Measurements from ENCODE around the gene FOLR2.
"Not testable (repeated sequence)": the region's sequence is repeated elsewhere in the genome, so short reads cannot be mapped to it uniquely, and the experiment has no call there.

Gene FOLR2

GRCh38 chr11:72243173-72244059, 26.8 kb downstream of the FOLR2 start:
- DNase-seq, result peak; percentile 52

GRCh38 chr11:72244060-72244360, 27.4 kb downstream of the FOLR2 start, which contains the start of gene PHOX2A:
Gene PHOX2A (minus strand): TSS chr11:72244176. CDS start chr11:72244004, 172 bp downstream.
- peak; percentile 60 for DNase-seq

DNA sequence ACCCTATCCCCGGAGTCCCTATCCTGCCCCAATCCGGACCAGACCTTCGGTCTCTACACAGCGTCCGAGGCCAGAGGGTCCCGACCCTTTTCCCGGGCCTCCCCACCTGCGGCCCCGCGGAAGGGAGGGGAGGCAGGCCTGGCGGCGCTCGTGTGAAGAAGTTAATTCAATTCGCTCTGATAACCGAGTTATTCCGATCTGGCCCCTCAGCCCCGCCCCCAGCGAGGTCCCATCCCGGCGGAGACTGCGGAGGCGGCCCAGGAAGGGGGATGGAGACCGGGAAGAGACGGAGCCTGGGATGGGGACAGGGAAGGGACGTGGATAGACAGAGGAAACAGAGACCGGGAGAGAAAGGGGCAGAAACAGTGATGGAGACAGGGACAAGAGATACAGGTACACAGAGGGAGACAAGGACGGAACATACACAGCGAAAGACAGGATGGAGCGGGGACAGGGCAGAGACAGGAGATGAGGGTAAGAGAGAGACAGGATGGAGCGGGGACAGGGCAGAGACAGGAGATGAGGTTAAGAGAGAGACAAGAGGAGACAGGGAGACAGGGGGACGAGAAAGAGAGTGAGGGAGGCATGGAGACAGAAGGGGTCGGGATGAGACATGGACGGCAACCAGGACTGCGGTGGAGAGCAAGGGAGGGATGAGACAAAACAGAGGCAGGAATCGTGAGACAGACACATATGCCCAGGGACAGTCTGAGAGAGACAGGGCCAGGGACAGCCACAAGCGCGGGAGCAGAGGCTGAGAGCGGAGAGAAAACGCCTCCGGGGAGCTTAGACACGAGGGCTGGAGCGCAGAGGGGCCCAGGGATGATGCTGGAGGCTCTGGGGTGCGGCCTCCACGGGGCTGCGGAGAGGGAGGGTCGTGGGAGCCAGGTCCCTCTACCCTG, 28.0 kb downstream of the FOLR2 start:
- DNase-seq, result peak; percentile 66

DNA sequence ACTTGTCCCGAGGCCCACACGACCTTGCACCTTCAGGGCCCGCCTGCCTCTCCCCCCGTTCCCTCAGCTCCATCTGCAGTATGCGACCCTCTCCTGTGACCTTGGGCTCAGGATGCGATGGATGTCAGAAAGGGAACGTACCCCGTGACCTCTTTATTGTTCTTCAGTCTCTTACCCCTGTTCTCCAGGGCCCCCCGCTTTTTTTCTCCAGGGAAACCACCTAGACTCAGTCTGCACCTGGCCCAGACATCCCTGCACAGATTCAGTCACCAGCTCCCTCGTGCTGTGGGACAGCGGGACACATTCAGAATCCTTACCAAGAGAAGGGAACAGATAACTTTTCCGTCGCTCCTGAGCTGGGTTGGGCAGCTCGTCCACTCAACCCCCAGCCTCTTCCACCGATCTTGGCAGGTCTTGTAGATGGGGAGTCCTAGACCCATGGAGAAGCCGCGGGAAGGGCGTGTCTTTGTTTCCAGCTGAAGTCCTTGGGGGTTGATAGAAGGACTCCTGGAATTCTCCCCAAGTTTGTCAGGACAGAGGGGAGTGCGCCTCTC, 28.7 kb downstream of the FOLR2 start:
- peak; percentile 50 for DNase-seq

DNA sequence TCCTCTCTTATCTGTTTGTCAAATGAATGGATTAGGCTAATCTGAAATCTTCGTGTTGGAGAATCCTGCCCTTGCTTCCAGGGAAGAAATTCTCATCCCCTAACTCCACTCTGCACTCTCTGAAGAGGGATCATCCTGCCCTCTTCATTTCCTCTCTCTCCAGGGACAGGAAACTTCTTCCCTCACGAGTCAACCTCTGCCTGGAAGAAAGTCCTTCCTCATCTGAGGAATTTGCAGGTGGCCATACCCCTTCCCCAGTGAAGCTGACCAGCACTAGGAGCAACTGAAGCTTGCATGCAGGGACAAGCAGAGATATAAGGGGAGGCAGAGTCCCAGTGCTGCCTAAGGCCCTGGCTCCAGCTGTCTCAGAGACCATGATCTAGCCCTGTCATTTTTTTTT, 31.0 kb downstream of the FOLR2 start:
- peak; percentile 53 for DNase-seq

DNA sequence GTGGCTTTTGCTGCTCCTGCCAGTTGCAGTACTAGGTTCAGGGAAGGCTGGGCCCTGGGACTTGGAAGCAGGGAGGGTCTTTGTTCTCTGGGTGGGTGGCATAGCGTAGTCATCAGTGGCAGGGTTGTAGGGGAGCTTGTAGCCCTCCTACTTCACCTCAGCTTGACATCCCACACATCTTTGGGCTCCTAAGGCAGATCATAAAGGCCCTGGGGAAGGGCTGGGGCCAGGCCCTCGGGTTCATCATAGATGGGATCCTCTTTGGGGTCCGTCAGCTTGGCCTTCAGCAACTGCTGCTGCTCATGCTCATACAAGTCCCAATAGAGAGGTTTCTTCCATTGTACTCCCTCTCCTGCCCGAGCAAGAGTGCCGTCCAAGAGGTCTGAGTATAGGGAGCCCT, 33.4 kb downstream of the FOLR2 start:
- DNase-seq, result no peak

DNA sequence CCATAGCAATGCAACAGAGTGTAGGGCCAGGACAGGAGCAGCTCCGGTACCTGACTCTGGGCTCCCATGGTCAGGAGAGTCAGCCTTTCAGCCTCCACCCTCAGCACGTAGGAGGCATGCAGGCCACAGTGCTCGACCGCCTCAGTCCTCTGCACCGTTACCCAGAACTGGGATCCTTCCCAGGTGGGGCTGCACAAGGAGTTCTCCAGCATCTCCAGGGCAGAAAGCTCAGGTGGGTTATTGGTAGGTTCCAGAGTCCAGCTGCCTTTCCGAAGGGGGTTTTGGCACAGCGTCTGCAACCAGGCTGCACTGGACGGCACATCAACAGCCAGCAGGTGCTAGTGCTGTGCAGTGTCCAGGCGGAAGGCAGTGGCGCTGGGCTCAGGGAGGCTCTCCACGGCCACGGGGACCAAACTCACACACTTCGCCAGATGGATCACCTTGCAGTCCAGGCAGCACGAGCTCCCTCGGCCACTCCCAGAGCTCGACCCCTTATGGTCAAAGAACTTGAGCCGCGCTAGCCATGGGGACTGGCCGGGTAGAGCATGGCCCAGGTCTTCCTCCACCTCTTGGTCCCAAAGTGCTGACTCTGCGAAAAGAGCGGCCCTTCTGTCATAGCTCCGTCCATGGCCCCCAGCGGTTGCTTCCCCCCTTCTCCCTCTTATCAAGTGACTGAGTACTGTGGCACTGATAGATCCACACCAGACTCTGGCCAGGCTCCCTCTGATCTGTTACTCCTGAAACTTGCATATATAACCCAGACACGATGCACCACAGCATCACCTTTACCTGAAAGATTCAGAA, 34.3 kb downstream of the FOLR2 start:
- peak; percentile 45 for DNase-seq

DNA sequence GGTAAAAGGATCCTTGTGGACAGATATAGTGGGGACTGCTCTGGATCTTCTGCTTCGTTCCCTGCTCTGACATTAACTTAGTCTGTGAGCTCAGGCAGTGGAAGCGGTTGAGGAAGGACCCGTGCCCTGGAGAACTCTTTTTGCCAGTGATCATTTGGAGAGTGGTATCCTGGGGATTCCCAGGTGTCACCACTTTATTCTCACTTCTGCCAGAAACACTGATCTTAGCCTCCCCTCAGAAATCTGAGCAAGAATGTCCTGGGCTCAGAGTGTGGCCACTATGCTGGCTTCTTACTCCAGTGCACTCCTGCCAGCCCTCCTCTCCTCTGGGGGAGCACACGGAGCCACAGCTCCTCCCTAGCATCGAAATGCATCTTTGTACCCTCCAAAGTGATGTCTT, 35.0 kb downstream of the FOLR2 start:
- no peak for DNase-seq

DNA sequence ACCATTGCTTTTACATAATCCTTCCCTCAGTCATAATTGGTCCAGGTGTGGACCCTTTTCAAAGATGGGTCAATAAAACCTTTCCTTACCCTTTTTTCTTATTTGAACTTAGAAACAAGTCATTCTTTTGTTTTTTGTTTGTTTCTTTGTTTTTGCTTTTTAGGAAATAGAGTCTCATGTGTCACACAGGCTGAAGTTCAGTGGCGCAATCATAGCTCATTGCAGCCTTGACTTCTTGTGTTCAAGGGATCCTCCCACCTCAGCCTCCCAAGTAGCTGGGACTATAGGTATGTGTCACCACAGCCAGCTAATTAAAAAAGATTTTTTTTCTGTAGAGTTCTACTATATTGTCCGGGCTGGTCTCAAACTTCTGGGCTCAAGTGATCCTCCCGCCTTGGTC, 36.8 kb downstream of the FOLR2 start:
- no peak for DNase-seq

DNA sequence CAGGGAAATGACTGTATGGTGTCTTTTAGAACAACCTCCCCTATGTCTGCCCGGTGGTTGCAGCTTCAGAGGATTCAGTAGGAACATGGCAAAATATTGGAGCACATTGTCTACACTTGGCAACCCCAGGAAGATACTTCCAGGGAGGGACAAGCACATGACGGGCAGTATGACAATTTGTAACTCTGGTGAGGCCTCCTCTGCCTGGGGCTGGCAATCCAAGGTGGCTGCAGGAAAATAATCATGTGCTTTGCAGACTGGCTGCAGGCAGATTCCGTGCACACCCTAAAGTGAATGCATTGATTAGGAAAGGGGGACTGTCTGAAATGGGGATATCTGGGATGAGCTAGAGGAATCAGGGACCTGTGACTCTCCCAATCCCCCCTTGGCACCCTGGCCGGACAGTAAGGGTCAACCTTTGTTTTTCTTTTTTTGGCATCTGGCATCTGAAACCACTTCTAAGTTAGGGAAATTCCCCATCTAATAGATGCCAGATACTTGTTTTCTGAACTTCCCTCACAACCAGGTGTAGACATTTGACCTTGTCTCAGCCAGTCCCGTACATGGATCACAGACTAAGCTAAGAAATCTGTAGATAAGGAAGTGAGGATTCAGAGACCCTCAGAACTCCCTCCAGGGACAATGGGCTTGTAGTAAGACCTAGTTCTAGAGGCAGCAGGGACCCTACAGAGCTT, 37.9 kb downstream of the FOLR2 start:
- no peak for DNase-seq

DNA sequence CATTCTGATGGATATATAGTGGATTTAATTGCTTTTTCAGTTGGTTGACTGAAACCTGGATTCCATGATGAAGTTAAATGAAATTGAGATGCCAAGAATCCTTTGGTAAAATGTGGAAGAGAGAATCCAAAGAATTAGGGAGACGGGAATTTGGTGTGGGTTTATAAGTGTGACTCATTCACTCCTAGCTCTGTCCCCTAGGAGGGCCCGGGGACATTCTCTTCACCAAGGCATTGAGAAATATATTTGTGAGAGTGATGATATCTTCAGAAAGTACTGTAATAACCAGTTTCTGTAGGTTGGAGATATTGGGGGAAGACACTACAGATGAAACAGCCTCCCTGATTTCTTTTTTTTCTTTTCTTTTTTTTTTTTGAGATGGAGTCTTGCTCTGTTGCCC, 41.0 kb downstream of the FOLR2 start:
- no peak for DNase-seq

DNA sequence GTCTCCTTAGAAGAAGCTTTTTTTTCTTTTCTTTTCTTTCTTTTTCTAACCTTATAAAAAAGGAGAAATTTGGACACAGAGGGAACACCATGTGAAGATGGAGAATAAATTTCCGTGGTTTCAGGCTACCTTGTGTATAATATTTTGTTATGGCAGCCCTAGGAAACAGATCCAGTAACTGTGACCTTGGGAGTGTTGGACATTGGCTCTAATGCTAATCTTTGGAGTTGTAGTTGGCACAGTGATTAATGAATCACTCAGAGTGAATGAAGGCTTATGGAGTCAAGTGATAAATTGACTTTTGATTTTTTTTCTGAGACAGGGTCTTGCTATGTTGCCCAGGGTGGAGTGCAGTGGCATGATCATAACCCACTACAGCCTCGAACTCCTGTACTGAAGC, 42.9 kb downstream of the FOLR2 start:
- DNase-seq, result no peak

GRCh38 chr11:72260574-72260973, 44.0 kb downstream of the FOLR2 start:
- no peak for DNase-seq

DNA sequence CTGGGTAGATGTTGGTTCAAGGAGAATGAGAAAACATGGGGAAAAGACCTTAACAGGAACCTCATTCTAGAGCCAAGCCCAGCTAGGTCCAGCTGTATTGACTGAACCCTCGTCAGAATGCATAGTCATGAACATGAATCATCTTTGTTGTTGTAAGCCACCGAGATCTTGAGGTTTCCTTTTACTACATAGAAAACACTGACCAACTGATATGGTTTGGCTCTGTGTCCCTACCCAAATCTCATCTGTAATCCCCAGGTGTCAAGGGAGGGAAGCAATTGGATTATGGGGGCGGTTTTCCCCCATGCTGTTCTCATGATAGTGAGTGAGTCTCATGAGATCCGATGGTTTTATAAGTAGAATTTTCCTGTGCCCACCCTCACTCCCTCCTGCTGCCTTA, 46.8 kb downstream of the FOLR2 start:
- no peak for DNase-seq

GRCh38 chr11:72265951-72266350, 49.4 kb downstream of the FOLR2 start:
- no peak for DNase-seq

DNA sequence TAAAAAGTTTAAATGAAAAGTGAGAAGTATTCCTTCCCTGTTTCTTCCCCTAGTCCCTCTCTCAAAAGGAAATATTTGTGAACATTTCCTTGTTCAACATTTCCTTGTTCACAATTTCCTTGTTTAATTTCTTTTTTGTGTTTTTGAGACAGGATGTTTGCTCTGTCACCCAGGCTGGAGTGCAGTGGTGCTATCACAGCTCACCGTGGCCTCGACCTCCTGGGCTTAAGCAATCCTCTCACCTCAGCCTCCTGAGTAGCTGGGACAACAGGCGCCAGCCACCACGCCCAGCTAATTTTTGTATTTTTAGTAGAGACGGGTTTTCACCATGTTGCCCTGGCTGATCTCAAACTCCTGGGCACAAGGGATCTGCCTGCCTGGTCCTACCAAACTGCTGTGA, 50.4 kb downstream of the FOLR2 start:
- not testable (repeated sequence) for DNase-seq

GRCh38 chr11:72267956-72268617, 51.5 kb downstream of the FOLR2 start:
- no peak for DNase-seq

Measured in islet precursor cell (in vitro differentiated cells).